HAP-1 (cell line): Measurements from ENCODE around the gene ERP29.
"Not testable (repeated sequence)": the region's sequence is repeated elsewhere in the genome, so short reads cannot be mapped to it uniquely, and the experiment has no call there.

Experiments used
- DNase-seq, 2 experiments: peaks; one replicate each; pipeline ENCODE4 v3.0.0-alpha.2; 2016 to 2020; ENCODE audit warnings: low spot score in 2 of 2
- H3K27me3 ChIP-seq: fragments of 250-450 bp; sonication (Bioruptor Pico); 2 replicates; pipeline ENCODE4 v1.5.1; 2020; ENCODE audit warnings: low read depth, mild to moderate bottlenecking, moderate library complexity
- H3K36me3 ChIP-seq: fragments of 250-450 bp; sonication (Bioruptor Pico); replicated peaks from 2 replicates; pipeline ENCODE4 v1.5.1; 2020; ENCODE audit warnings: mild to moderate bottlenecking
- H3K4me1 ChIP-seq: fragments of 250-450 bp; sonication (Bioruptor Pico); 2 replicates; pipeline ENCODE4 v1.5.1; 2020; ENCODE audit warnings: mild to moderate bottlenecking
- H3K4me3 ChIP-seq: fragments of 250-450 bp; sonication (Bioruptor Pico); 2 replicates; pipeline ENCODE4 v1.5.1; 2020; ENCODE audit warnings: mild to moderate bottlenecking, moderate library complexity
- H3K9me3 ChIP-seq: fragments of 250-450 bp; sonication (Bioruptor Pico); 2 replicates; pipeline ENCODE4 v1.5.1; 2020; ENCODE audit warnings: mild to moderate bottlenecking, moderate library complexity
- in situ Hi-C: fragments of 300-500 bp; cut with MboI; formaldehyde crosslinking; loops from 3 replicates; pipeline ENCODE4 v1.14.3; 2020; ENCODE audit warnings: low sequenced_read_pairs, inconsistent platforms, mixed read lengths

ERP29 gene

GRCh38 chr12:112032292-112032691 lies 19.1 kb downstream of the ERP29 start:
- Histone ChIP-seq H3K9me3 (no peaks in the 10 kb centered on the region), H3K27me3 (no peaks in the 10 kb centered on the region), H3K36me3 (peaks cover 68% of the 10 kb centered on the region), H3K4me3 (no peak overlapping the region), H3K4me1 (peaks cover 20% of the 10 kb centered on the region)
- in situ Hi-C loops: no loop called here
- no peak for DNase-seq

GRCh38 chr12:112035219-112035785 lies 22.1 kb downstream of the ERP29 start:
- Histone ChIP-seq H3K4me3 (no peak overlapping the region), H3K9me3 (no peaks in the 10 kb centered on the region), H3K36me3 (peaks cover 74% of the 10 kb centered on the region), H3K27me3 (no peaks in the 10 kb centered on the region), H3K4me1 (peaks cover 20% of the 10 kb centered on the region)
- peak; percentile 56 to 83 for DNase-seq
- in situ Hi-C loops: no loop called here

GRCh38 chr12:112036614-112037013 lies 23.4 kb downstream of the ERP29 start:
- H3K27me3 ChIP-seq, in situ Hi-C loops, DNase-seq, H3K4me3 ChIP-seq, H3K9me3 ChIP-seq: not testable (repeated sequence)
- H3K4me1 ChIP-seq: peaks cover 20% of the 10 kb centered on the region
- H3K36me3 ChIP-seq: peaks cover 75% of the 10 kb centered on the region

GRCh38 chr12:112046003-112046402 lies 32.8 kb downstream of the ERP29 start:
- no peaks in the 10 kb centered on the region for H3K4me1 ChIP-seq
- H3K9me3 ChIP-seq: no peaks in the 10 kb centered on the region
- DNase-seq: no peak
- H3K36me3 ChIP-seq: peaks cover 83% of the 10 kb centered on the region
- H3K4me3 ChIP-seq: no peak overlapping the region
- H3K27me3 ChIP-seq: no peaks in the 10 kb centered on the region
- in situ Hi-C loops: no loop called here

GRCh38 chr12:112049351-112049750 lies 36.1 kb downstream of the ERP29 start:
- in situ Hi-C loops: no loop called here
- Histone ChIP-seq H3K4me1 (no peaks in the 10 kb centered on the region), H3K4me3 (no peak overlapping the region), H3K9me3 (no peaks in the 10 kb centered on the region), H3K27me3 (no peaks in the 10 kb centered on the region), H3K36me3 (peaks cover 92% of the 10 kb centered on the region)
- DNase-seq: no peak

GRCh38 chr12:112061137-112061536 lies 47.9 kb downstream of the ERP29 start:
- no peak for DNase-seq
- Histone ChIP-seq H3K4me1 (no peaks in the 10 kb centered on the region), H3K9me3 (no peaks in the 10 kb centered on the region), H3K27me3 (no peaks in the 10 kb centered on the region), H3K4me3 (no peak overlapping the region), H3K36me3 (peaks cover 81% of the 10 kb centered on the region)
- in situ Hi-C loops: no loop called here

- Histone ChIP-seq H3K27me3 (no peaks in the 10 kb centered on the region), H3K9me3 (no peaks in the 10 kb centered on the region), H3K4me3 (no peak overlapping the region), H3K4me1 (no peaks in the 10 kb centered on the region), H3K36me3 (peaks cover 82% of the 10 kb centered on the region)
- DNase-seq: no peak
- in situ Hi-C loops: no loop called here
Observed at GRCh38 chr12:112063273-112063672, 50.0 kb downstream of the ERP29 start.

DNA sequence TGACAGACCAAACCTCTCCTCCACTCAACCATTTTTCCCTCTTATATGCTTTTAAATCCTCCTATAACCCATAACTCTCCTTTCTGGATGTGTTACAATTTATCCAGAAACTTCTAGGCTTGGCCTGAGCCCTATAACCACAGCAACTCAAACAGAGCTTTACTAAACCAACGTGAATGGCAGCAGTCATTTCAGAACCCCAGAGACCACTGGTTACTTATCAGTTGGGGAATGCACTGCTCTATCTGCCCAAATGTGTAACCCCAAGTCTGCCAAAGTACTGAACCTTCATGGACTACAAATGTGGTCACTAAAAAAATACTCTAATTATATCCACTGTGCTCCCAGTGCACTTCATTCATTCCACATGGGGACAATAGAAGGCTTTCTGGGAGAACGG lies 53.3 kb downstream of the ERP29 start:
- Histone ChIP-seq H3K4me1 (no peaks in the 10 kb centered on the region), H3K4me3 (no peak overlapping the region), H3K9me3 (no peaks in the 10 kb centered on the region), H3K36me3 (peaks cover 84% of the 10 kb centered on the region), H3K27me3 (no peaks in the 10 kb centered on the region)
- in situ Hi-C loops: no loop called here
- no peak for DNase-seq
